ENCODE data around the gene DENR.

DNA sequence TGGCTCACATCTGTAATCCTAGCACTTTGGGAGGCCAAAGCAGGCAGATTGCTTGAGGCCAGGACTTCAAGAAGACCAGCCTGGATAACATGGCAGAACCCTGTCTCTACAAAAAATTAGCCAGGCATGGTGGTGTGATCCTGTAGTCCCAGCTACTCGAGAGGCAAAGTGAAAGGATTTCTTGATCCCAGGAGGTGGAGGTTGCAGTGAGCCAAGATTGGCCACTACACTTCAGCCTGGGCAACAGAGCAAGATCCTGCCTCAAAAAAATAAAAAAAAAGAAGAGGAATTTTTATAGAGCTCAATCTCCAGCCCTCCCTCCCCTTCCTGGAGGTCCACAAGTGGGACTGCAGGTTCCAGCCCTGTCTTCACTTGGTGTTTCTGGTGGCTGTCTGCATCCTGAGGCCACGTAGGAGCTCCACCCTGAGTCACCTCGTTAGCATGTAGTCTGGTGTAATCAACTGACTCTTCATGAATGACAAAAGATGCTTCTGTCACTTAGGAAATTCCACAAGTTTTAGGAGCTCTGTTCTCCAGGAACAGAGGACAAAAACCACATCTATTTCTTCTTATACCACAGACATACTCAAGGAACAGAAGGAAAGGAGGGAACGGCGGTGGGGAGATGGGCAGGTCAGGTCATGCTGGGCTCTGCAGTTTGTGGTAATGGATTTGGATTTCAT lies 37.9 kb downstream of the DENR start:
- TF ChIP-seq, protein P1, sequence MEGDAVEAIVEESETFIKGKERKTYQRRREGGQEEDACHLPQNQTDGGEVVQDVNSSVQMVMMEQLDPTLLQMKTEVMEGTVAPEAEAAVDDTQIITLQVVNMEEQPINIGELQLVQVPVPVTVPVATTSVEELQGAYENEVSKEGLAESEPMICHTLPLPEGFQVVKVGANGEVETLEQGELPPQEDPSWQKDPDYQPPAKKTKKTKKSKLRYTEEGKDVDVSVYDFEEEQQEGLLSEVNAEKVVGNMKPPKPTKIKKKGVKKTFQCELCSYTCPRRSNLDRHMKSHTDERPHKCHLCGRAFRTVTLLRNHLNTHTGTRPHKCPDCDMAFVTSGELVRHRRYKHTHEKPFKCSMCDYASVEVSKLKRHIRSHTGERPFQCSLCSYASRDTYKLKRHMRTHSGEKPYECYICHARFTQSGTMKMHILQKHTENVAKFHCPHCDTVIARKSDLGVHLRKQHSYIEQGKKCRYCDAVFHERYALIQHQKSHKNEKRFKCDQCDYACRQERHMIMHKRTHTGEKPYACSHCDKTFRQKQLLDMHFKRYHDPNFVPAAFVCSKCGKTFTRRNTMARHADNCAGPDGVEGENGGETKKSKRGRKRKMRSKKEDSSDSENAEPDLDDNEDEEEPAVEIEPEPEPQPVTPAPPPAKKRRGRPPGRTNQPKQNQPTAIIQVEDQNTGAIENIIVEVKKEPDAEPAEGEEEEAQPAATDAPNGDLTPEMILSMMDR (IDR thresholded peaks at IDR 0.05) = no peak
- no peak for TF ChIP-seq POLR2A (IDR thresholded peaks at IDR 0.05)
- TF ChIP-seq EP300 (IDR thresholded peaks at IDR 0.05) = no peak

Measured in sigmoid colon (tissue), 4 donors.